ENCODE measurements around the gene ALDH1L2.

- TF ChIP-seq GATA2 (IDR thresholded peaks at IDR 0.05; ENCODE audit: low read depth, low read length) (no peak), GATA3 (IDR thresholded peaks at IDR 0.05; ENCODE audit: low read depth, low read length) (no peak)
Observed at GRCh38 chr12:105015543-105015942, 68.7 kb downstream of the ALDH1L2 start.

All from SH-SY5Y (cell line).